ENCODE results near the gene TNK1.

TNK1 gene

DNA sequence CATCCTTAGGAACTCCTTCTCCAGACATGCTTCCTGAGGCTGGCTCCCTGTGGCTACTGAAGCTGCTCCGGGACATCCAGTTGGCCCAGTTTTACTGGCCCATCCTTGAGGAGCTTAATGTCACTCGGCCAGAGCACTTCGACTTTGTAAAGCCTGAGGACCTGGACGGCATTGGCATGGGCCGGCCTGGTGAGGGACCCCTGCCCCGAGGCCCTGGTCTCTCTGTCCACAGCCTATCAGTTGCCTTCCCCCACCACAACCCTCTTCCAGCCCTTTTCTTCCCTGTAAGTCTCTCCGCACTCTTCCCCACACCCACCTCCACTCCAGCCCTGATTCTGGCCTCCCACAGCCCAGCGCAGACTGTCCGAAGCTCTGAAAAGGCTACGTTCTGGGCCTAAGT, 2.0 kb downstream of the TNK1 start:
- H3K4me3 ChIP-seq (ENCODE audit: low read depth, low read length) = no peak overlapping the region
- in situ Hi-C loops (cut with HindIII; ENCODE audit: low sequenced_read_pairs) = no loop called here
- no peak for DNase-seq (ENCODE audit: low read depth, low spot score)
- TF ChIP-seq, protein P1, sequence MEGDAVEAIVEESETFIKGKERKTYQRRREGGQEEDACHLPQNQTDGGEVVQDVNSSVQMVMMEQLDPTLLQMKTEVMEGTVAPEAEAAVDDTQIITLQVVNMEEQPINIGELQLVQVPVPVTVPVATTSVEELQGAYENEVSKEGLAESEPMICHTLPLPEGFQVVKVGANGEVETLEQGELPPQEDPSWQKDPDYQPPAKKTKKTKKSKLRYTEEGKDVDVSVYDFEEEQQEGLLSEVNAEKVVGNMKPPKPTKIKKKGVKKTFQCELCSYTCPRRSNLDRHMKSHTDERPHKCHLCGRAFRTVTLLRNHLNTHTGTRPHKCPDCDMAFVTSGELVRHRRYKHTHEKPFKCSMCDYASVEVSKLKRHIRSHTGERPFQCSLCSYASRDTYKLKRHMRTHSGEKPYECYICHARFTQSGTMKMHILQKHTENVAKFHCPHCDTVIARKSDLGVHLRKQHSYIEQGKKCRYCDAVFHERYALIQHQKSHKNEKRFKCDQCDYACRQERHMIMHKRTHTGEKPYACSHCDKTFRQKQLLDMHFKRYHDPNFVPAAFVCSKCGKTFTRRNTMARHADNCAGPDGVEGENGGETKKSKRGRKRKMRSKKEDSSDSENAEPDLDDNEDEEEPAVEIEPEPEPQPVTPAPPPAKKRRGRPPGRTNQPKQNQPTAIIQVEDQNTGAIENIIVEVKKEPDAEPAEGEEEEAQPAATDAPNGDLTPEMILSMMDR (IDR thresholded peaks at IDR 0.05; ENCODE audit: low read depth, low read length) = no peak

GRCh38 chr17:7383371-7383741, 2.5 kb downstream of the TNK1 start:
- no peak for DNase-seq (ENCODE audit: low read depth, low spot score)
- TF ChIP-seq, protein P1 (IDR thresholded peaks at IDR 0.05; ENCODE audit: low read depth, low read length) = no peak
- in situ Hi-C loops (cut with HindIII; ENCODE audit: low sequenced_read_pairs) = no loop called here
- H3K4me3 ChIP-seq (ENCODE audit: low read depth, low read length) = no peak overlapping the region

GRCh38 chr17:7383742-7384488, 3.0 kb downstream of the TNK1 start:
- peak overlapping the region; percentile 36 for H3K4me3 ChIP-seq (ENCODE audit: low read depth, low read length)

DNA sequence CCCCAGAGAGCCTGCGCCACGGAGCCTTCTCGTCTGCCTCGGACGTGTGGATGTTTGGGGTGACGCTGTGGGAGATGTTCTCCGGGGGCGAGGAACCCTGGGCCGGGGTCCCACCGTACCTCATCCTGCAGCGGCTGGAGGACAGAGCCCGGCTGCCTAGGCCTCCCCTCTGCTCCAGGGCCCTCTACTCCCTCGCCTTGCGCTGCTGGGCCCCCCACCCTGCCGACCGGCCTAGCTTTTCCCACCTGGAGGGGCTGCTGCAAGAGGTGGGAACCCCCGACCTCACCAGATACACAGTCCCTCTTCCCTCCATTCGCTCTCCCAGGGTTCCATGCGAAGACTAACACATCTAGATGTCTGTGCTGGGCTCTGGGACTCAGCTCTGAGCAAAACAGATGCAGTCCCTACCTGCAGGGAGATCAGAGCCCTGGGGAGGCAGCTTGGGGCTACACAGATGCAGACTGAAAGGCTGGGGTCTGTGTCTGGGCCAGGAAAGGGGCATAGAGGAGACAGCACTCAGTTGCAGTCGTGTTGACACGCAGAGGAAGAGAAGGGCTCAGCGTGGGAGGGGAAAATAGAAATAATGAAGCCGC, 3.7 kb downstream of the TNK1 start:
- no peak for DNase-seq (ENCODE audit: low read depth, low spot score)
- in situ Hi-C loops (cut with HindIII; ENCODE audit: low sequenced_read_pairs) = no loop called here
- H3K4me3 ChIP-seq (ENCODE audit: low read depth, low read length) = peak overlapping the region; percentile 36
- TF ChIP-seq, protein P1 (IDR thresholded peaks at IDR 0.05; ENCODE audit: low read depth, low read length) = no peak

More at GRCh38 chr17:7383742-7384488, 3.0 kb downstream of the TNK1 start:
- in situ Hi-C loops (cut with HindIII; ENCODE audit: low sequenced_read_pairs) = no loop called here
- DNase-seq (ENCODE audit: low read depth, low spot score) = peak; percentile 18
- TF ChIP-seq, protein P1 (IDR thresholded peaks at IDR 0.05; ENCODE audit: low read depth, low read length) = no peak

- in situ Hi-C loops (cut with HindIII; ENCODE audit: low sequenced_read_pairs) = no loop called here
- TF ChIP-seq, protein P1 (IDR thresholded peaks at IDR 0.05; ENCODE audit: low read depth, low read length) = no peak
- DNase-seq (ENCODE audit: low read depth, low spot score) = no peak
Observed at GRCh38 chr17:7388856-7389255, 8.0 kb downstream of the TNK1 start.

DNA sequence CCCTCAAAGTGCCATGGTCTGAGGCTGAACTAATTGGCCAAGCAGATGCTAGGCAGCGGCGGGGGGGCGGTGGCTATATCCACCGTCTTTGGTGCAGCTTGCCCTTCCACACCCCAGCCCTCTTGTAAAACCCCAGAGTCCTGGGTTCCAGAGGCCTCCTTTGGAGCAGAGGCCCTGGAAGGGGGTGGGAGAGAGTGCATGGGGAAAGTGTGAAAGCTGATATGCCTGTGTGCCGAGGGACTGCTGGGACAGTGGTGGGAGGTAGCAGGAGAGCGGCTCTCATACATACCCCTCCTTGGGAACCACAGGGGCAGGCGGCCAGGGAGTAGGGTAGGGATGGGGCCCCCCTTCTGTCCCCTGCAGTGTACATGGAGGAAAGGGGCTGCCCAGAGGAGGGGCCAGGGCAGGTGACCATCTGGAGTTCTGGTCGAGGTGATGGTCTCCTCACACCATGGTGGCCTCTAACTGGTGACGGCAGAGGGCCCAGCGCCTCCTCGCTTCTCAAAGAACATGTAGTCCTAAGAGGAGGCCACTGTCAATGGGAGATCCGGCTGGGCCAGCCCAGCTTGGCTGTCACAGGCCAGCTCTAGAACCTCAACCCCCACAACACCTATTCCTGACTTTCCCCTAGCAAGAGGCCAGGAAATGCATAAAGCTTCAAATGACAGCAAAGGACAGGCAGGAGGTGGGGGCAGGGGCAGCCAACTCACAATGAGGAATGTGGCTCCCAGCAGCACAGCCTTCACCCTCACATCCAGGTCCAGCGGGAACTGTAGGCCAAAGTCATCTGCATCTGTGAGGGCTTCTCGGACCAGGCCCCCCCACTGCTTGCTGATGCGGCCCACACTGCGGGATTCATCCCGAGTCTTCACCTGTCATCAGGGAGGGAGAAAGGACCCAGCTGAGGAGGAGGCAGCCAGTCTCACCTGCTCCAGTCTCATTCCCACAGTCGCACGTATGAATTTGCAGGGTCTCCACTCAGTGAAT, 9.3 kb downstream of the TNK1 start:
- TF ChIP-seq, protein P1 (IDR thresholded peaks at IDR 0.05; ENCODE audit: low read depth, low read length) = no peak
- H3K4me3 ChIP-seq (ENCODE audit: low read depth, low read length) = no peak overlapping the region
- no peak for DNase-seq (ENCODE audit: low read depth, low spot score)
- in situ Hi-C loops (cut with HindIII; ENCODE audit: low sequenced_read_pairs) = no loop called here

More at GRCh38 chr17:7388856-7389255, 8.0 kb downstream of the TNK1 start:
- no peak overlapping the region for H3K4me3 ChIP-seq (ENCODE audit: low read depth, low read length)
